Activated CD4-positive, alpha-beta T cell treated with anti-CD3 and anti-CD28 coated beads, Interleukin-2, amount 10 ng/mL, durations not matched to agents 7 days and 5 days (primary cell): Measurements from ENCODE around the gene LRRC8A. TPM values are rescaled to one million over a fixed set of nuclear protein-coding genes. Genes with fewer than 3 reads are reported as not detected.
A peak's percentile ranks its signal among the peaks of the same experiment; 100 is the strongest.
"Not testable (repeated sequence)": the region's sequence is repeated elsewhere in the genome, so short reads cannot be mapped to it uniquely, and the experiment has no call there.

Experiments used
- CTCF ChIA-PET: fragments of 350-600 bp; sonication (Branson Sonifier 250); formaldehyde crosslinking; loops from one replicate; lab custom pipeline; 2021; ENCODE audit warnings: antibody characterized with exemption; lab: Charles Lee
- POLR2A ChIA-PET: fragments of 350-600 bp; sonication (Branson Sonifier 250); formaldehyde crosslinking; loops from one replicate; lab custom pipeline; 2021; ENCODE audit warnings: antibody characterized with exemption; lab: Charles Lee
- DNase-seq: peaks from one replicate; pipeline ENCODE4 v3.0.0-alpha.2; 2020
- H3K27ac Mint-ChIP-seq: one replicate; pipeline ENCODE4 v1.8.0; 2021; ENCODE audit warnings: mild to moderate bottlenecking, moderate library complexity, mixed read lengths
- H3K27me3 Mint-ChIP-seq: one replicate; pipeline ENCODE4 v1.8.0; 2021; ENCODE audit warnings: mixed read lengths
- H3K36me3 Mint-ChIP-seq: one replicate; pipeline ENCODE4 v1.8.0; 2021; ENCODE audit warnings: low read depth, mixed read lengths
- H3K4me1 Mint-ChIP-seq: one replicate; pipeline ENCODE4 v1.8.0; 2021; ENCODE audit warnings: mixed read lengths
- H3K4me3 Mint-ChIP-seq: one replicate; pipeline ENCODE4 v1.8.0; 2021; ENCODE audit warnings: mild to moderate bottlenecking, moderate library complexity, mixed read lengths
- H3K9me3 Mint-ChIP-seq: one replicate; pipeline ENCODE4 v1.8.0; 2021; ENCODE audit warnings: mixed read lengths
- total RNA-seq, 2 experiments: library from RNA; stranded (reverse); gene quantifications; one replicate each; pipeline ENCODE4 v1.2.3, GENCODE V29; 2021

The LRRC8A gene
- total RNA-seq, 2 experiments from 2014 or later, result 42.4 to 48.0 TPM

DNA sequence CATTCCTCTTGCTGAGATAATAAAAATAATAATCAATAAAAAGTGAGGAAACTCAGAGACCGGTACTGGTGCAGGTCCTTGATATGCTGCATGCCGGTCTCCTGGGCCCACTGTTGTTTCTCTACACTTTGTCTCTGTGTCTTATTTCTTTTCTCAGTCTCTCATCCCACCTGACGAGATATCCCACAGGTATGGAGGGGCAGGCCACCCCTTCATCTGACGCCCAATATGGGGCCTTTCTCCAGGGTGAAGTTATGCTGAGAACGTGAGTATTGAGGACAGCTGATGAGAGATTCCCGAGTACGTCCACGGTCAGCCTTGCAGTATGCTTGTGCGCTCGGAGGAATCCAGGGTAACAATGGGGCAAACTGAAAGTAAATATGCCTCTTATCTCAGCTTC is 30.9 kb upstream of the LRRC8A start:
- CTCF ChIA-PET, result interaction anchor here (1.1 to 1.5 kb wide), 2 partner anchors 13 to 76 kb away, joined by 3 read pairs; no protein-coding TSS in a partner anchor
- POLR2A ChIA-PET, H3K27ac Mint-ChIP-seq, H3K27me3 Mint-ChIP-seq, DNase-seq, H3K4me3 Mint-ChIP-seq, H3K4me1 Mint-ChIP-seq: not testable (repeated sequence)
- peaks cover 19% of the 10 kb centered on the region for H3K9me3 Mint-ChIP-seq
- H3K36me3 Mint-ChIP-seq, result peaks cover 14% of the 10 kb centered on the region

DNA sequence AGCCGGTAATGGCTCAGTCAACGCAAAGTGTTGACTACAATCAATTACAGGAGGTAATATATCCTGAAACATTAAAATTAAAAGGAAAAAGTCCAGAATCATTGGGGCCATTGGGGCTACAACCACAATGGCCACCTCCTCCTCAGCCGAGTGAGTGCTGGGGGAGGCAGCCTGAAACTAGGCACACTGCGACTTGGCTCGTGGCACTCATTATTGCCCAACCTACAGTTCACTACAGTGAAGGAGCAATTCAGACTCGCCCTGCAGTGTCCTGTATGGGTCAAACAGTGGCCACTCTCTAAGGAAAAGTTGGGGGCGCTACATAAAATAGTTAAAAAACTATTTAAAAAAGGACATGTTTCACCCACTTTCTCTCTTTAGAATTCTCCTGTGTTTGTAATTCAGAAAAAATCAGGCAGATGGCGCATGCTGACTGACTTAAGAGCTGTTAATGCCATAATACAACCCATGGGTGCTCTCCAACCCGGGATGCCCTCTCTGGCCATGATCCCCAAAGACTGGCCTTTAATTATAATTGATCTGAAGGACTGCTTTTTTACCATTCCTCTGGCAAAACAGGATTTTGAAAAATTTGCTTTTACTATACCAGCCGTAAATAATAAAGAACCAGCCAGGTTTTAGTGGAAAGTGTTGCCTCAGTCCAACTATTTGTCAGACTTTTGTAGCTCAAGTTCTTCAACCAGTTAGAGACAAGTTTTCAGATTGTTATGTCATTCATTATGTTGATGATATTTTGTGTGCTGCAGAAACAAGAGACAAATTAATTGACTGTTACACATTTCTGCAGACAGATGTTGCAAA is 29.9 kb upstream of the LRRC8A start:
- H3K9me3 Mint-ChIP-seq, result peaks cover 19% of the 10 kb centered on the region
- peaks cover 14% of the 10 kb centered on the region for H3K36me3 Mint-ChIP-seq
- POLR2A ChIA-PET, H3K4me3 Mint-ChIP-seq, H3K4me1 Mint-ChIP-seq, H3K27me3 Mint-ChIP-seq, H3K27ac Mint-ChIP-seq: not testable (repeated sequence)
- CTCF ChIA-PET, result interaction anchor here (1.0 to 1.5 kb wide), 3 partner anchors 9 to 75 kb away, joined by 3 read pairs; no protein-coding TSS in a partner anchor
- peak; percentile 44 for DNase-seq

DNA sequence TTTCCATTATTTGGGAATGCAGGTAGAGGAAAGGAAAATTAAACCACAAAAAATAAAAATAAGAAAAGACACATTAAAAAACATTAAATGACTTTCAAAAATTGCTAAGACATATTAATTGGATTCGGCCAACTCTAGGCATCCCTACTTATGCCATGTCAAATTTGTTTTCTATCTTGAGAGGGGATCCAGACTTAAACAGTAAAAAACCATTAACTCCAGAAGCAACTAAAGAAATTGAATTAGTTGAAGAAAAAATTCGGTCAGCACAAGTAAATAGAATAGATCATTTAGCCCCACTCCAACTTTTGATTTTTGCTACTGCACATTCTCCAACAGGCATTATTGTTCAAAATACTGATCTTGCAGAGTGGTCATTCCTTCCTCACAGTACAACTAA is 29.3 kb upstream of the LRRC8A start:
- H3K4me3 Mint-ChIP-seq, POLR2A ChIA-PET, H3K27me3 Mint-ChIP-seq, H3K27ac Mint-ChIP-seq, DNase-seq, H3K4me1 Mint-ChIP-seq: not testable (repeated sequence)
- Mint-ChIP-seq H3K36me3 (peaks cover 14% of the 10 kb centered on the region), H3K9me3 (peaks cover 18% of the 10 kb centered on the region)
- CTCF ChIA-PET, result interaction anchor here (0.7 to 1.5 kb wide), 3 partner anchors 9 to 238 kb away, joined by 3 read pairs; no protein-coding TSS in a partner anchor

DNA sequence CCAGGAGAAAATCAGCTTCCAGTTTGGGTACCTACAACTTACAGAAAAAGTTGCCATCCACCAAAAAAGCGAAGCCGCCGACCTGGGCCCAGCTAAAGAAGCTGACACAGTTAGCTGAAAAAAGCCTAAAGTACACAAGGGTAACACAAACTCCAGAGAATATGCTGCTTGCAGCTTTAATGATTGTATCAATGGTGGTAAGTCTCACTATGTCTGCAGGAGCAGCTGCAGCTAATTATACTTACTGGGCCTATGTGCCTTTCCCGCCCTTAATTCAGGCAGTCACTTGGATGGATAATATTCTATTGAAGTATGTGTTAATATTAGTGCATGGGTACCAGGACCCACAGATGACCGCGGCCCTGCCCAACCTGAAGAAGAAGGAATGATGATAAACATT is 27.5 kb upstream of the LRRC8A start:
- H3K4me3 Mint-ChIP-seq, H3K4me1 Mint-ChIP-seq, H3K27ac Mint-ChIP-seq, H3K27me3 Mint-ChIP-seq, POLR2A ChIA-PET, DNase-seq, CTCF ChIA-PET: not testable (repeated sequence)
- peaks cover 14% of the 10 kb centered on the region for H3K36me3 Mint-ChIP-seq
- H3K9me3 Mint-ChIP-seq, result peaks cover 16% of the 10 kb centered on the region

DNA sequence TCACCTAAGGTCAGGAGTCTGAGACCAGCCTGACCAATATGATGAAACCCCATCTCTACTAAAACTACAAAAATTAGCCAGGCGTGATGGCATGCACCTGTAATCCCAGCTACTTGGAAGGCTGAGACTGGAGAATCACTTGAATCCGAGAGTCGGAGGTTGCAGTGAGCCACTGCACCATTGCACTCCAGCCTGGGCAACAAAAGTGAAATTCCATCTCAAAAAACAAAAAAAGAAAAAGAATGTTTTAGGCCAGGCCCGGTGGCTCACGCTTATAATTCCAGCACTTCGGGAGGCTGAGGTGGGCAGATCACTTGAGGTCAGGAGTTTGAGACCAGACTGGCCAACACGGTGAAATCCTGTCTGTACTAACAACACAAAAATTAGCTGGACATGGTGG is 23.5 kb upstream of the LRRC8A start:
- not testable (repeated sequence) for DNase-seq, H3K4me1 Mint-ChIP-seq, H3K9me3 Mint-ChIP-seq, H3K4me3 Mint-ChIP-seq, H3K27ac Mint-ChIP-seq, H3K36me3 Mint-ChIP-seq, H3K27me3 Mint-ChIP-seq
- ChIA-PET POLR2A (interaction anchor here (0.7 kb wide), 1 partner anchor 51 kb away, joined by 10 read pairs; no protein-coding TSS in a partner anchor), CTCF (interaction anchor here (0.6 kb wide), 1 partner anchor 149 kb away, joined by 4 read pairs; no protein-coding TSS in a partner anchor)

DNA sequence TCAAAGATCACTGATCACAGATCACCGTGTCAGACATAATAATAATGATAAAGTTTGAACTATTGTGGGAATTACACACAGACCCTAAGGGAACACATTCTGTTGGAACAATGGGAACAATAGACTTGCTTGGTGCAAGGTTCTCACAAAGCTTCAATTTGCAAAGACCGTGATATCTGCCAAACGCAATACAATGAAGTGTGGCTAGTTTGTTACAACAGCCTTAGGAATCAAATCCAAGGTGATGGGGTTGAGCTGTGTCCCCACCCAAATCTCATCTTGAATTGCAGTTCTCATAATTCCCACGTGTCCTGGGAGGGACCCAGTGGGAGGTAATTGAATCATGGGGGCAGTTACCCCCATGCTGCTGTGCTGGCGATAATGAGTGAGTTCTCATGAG is 21.0 kb upstream of the LRRC8A start:
- H3K4me3 Mint-ChIP-seq, result no peak overlapping the region
- H3K27ac Mint-ChIP-seq, result no peak overlapping the region
- peaks cover 11% of the 10 kb centered on the region for H3K4me1 Mint-ChIP-seq

DNA sequence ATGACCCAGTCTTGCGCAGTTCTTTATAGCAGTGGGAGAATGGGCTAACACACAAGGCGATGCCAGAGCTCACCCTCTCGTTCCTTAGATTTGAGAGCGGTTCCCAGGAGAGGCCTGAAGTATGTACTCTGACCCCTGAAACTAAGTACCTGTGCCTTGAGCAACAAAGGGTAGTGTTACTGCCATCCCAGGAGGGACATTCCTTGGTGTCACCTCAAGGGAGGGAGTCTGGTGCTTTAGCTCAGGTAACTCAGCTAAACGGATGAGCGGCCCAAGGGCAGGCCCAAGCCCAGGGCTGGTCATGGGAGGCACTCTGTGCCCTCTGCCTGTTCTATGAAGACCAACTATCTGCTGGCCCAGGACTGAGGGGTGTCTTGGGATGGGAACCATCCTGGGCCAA is 20.4 kb upstream of the LRRC8A start:
- H3K27me3 Mint-ChIP-seq, result no peaks in the 10 kb centered on the region
- no peak for DNase-seq
- H3K9me3 Mint-ChIP-seq, result no peaks in the 10 kb centered on the region
- ChIA-PET POLR2A (no interaction called here), CTCF (interaction anchor here (1.0 to 2.5 kb wide), 4 partner anchors 9 to 152 kb away, joined by 3 to 7 read pairs (median 3); no protein-coding TSS in a partner anchor)
- H3K4me1 Mint-ChIP-seq, result peaks cover 11% of the 10 kb centered on the region
- H3K27ac Mint-ChIP-seq, result no peak overlapping the region
- no peak overlapping the region for H3K4me3 Mint-ChIP-seq
- H3K36me3 Mint-ChIP-seq, result no peaks in the 10 kb centered on the region

More for the DNA sequence above, 21.0 kb upstream of the LRRC8A start:
- no peak for DNase-seq
- Mint-ChIP-seq H3K9me3 (no peaks in the 10 kb centered on the region), H3K27me3 (no peaks in the 10 kb centered on the region), H3K36me3 (no peaks in the 10 kb centered on the region)
- ChIA-PET POLR2A (no interaction called here), CTCF (interaction anchor here (0.5 to 2.5 kb wide), 6 partner anchors 9 to 151 kb away, joined by 3 to 7 read pairs (median 3); partner anchors contain the start of gene SPOUT1)

DNA sequence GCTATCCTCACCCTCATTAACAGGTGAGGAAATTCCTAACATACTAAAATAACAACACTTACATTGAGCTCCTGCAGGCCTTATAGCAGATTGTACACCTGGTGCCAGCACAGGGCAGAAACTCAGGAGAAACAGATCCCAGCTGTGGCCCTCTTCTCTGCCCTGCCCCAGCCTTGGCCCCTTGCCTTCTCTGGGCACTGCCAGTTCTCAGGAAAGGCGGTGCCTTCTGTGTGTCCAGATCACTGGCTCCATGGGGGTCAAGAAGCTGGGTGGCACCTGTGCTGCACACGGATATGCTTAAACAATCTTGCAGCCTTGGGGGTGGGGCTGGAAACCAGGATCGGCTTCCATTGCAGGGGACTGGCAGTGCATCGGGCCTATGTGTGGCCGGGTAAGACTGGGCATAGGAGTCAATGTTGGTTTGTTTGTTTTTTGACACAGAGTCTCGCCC is 19.5 kb upstream of the LRRC8A start:
- H3K27me3 Mint-ChIP-seq, result no peaks in the 10 kb centered on the region
- DNase-seq, result no peak
- H3K4me3 Mint-ChIP-seq, result no peak overlapping the region
- CTCF ChIA-PET, result interaction anchor here (0.8 to 2.5 kb wide), 4 partner anchors 9 to 72 kb away, joined by 3 to 7 read pairs (median 4); no protein-coding TSS in a partner anchor
- POLR2A ChIA-PET, result no interaction called here
- H3K27ac Mint-ChIP-seq, result no peak overlapping the region
- peaks cover 11% of the 10 kb centered on the region for H3K4me1 Mint-ChIP-seq
- H3K36me3 Mint-ChIP-seq, result no peaks in the 10 kb centered on the region
- no peaks in the 10 kb centered on the region for H3K9me3 Mint-ChIP-seq

DNA sequence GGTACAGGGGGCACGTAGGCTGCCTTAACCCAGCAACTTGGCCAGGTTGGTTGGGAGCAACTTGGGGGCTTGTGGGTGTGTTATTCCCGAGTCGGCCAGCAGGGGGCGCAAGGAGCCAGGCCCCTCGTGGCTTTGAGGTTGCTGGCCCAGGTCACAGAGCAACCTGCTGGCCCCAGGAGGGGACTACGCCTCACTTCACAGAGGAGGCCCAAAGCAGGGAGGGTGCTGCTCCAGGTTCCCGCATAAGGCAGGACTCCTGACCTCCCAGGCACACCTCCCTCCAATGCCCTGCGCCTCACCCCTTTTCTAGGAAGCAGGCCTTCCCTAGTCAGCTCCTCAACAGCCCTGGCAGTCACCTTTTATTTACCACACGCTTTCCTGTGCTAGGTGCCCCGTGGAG is 18.3 kb upstream of the LRRC8A start:
- peaks cover 11% of the 10 kb centered on the region for H3K4me1 Mint-ChIP-seq
- H3K27ac Mint-ChIP-seq, result peak overlapping the region; percentile 76
- no peak overlapping the region for H3K4me3 Mint-ChIP-seq
- ChIA-PET CTCF (interaction anchor here (1.0 to 1.8 kb wide), 5 partner anchors 16 to 142 kb away, joined by 3 to 5 read pairs (median 4); no protein-coding TSS in a partner anchor), POLR2A (no interaction called here)
- no peaks in the 10 kb centered on the region for H3K36me3 Mint-ChIP-seq
- DNase-seq, result peak; percentile 87
- H3K9me3 Mint-ChIP-seq, result no peaks in the 10 kb centered on the region
- H3K27me3 Mint-ChIP-seq, result no peaks in the 10 kb centered on the region

DNA sequence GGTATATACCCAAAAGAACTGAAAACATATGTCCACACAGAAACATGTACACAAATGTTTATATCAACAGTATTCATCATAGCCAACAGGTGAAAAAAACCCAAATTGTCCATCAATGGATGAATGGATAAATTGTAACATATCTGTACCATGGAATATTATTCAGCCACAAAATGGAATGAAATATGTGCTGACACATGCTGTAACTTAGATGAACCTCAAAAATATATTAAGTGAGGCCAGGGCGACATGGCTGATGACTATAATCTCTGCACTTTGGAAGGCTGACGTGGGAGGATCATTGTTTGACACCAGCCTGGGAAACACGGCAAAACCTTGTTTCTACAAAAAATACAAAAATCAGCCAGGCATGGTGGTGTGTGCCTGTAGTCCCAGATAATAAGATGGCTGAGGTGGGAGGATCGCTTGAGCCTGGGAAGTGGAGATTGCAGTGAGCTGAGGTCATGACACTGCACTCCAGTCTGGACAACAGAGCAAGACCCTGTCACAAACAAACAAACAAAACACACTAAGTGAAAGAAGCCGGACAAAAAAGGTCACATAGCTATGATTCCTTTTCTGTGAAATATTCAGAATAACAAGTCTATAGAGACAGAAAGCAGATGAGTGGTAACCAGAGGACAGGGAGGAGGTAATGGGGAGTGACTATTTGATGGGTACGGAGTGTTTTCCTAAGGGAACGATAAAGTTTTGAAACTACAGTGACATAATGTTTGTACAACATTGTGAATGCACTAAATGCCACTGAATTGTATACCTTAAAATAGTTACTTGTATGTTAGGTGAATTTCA is 11.6 kb upstream of the LRRC8A start:
- ChIA-PET POLR2A (no interaction called here), CTCF (interaction anchor here (0.6 to 1.5 kb wide), 5 partner anchors 11 to 426 kb away, joined by 3 to 6 read pairs (median 5); partner anchors contain the start of genes KYAT1 and LRRC8A)
- H3K36me3 Mint-ChIP-seq, result peaks cover 2% of the 10 kb centered on the region
- no peak overlapping the region for H3K27ac Mint-ChIP-seq
- no peaks in the 10 kb centered on the region for H3K27me3 Mint-ChIP-seq
- peaks cover 7% of the 10 kb centered on the region for H3K4me1 Mint-ChIP-seq
- no peak for DNase-seq
- no peaks in the 10 kb centered on the region for H3K9me3 Mint-ChIP-seq
- no peak overlapping the region for H3K4me3 Mint-ChIP-seq

DNA sequence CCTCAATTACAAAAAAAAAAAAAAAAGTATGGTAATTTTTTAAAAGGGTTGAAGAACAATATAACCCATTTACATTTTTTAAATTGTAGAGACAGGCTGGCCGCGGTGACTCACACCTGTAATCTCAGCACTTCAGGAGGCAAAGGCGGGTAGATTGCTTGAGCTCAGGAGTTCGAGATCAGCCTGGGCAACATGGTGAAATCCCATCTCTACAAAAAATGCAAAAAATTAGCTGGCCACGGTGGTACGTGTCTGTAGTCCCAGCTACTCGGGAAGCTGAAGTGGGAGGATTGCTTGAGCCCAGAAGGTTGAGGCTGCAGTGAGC is 11.0 kb upstream of the LRRC8A start:
- DNase-seq, H3K27me3 Mint-ChIP-seq, H3K27ac Mint-ChIP-seq, H3K9me3 Mint-ChIP-seq, H3K36me3 Mint-ChIP-seq, H3K4me1 Mint-ChIP-seq, H3K4me3 Mint-ChIP-seq, POLR2A ChIA-PET: not testable (repeated sequence)
- CTCF ChIA-PET, result interaction anchor here (0.6 to 1.5 kb wide), 5 partner anchors 9 to 75 kb away, joined by 3 to 7 read pairs (median 6); partner anchors contain the start of genes KYAT1 and LRRC8A

DNA sequence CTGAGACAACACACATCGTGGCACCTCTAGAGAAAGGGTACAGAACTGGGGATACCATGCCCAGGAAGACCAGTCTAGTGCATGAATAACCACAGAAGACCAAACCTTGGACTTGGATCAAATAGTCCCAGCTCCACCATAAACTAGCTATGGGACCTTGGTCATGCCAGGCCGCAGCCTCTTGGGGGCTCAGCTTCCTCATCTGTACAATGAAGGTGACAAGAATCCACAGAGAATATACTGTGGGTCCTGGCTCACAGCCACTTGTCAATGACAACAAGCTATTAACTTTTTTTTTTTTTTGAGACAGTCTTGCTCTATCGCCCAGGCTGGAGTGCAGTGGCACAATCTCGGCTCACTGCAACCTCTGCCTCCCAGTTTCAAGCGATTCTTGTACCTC is 4.1 kb upstream of the LRRC8A start:
- POLR2A ChIA-PET, result interaction anchor here (0.7 kb wide), 2 partner anchors 29 to 33 kb away, joined by 3 read pairs; no protein-coding TSS in a partner anchor

More for the DNA sequence above, 4.1 kb upstream of the LRRC8A start:
- no peak overlapping the region for H3K4me3 Mint-ChIP-seq
- H3K27ac Mint-ChIP-seq, result no peak overlapping the region
- no peaks in the 10 kb centered on the region for H3K27me3 Mint-ChIP-seq
- H3K9me3 Mint-ChIP-seq, result no peaks in the 10 kb centered on the region
- peaks cover 32% of the 10 kb centered on the region for H3K4me1 Mint-ChIP-seq
- peaks cover 12% of the 10 kb centered on the region for H3K36me3 Mint-ChIP-seq
- no peak for DNase-seq
- CTCF ChIA-PET, result interaction anchor here (0.6 to 3.3 kb wide), 8 partner anchors 15 to 1716 kb away, joined by 3 to 11 read pairs (median 4); partner anchors contain the start of gene ENDOG
